Large intestine (tissue), 3 donors: Measurements from ENCODE around the gene SVOP. TPM values are rescaled to one million over a fixed set of nuclear protein-coding genes. Genes with fewer than 3 reads are reported as not detected.
"Not testable (repeated sequence)": the region's sequence is repeated elsewhere in the genome, so short reads cannot be mapped to it uniquely, and the experiment has no call there.

Experiments used
- DNase-seq, 2 donors: peaks; one replicate each; pipeline versions ENCODE4 v3.0.0 to v3.0.0-alpha.2; 2013
- H3K27ac ChIP-seq: one replicate; pipeline ENCODE4 v1.5.1; 2013; ENCODE audit warnings: low read length
- H3K27me3 ChIP-seq: 2 replicates; pipeline ENCODE4 v1.6.1; 2013; ENCODE audit warnings: low read length; ENCODE audit not compliant: control insufficient read depth, insufficient read depth
- H3K36me3 ChIP-seq: 2 replicates; pipeline ENCODE4 v1.6.1; 2013; ENCODE audit warnings: low read length; ENCODE audit not compliant: control insufficient read depth, insufficient read depth
- H3K4me1 ChIP-seq: one replicate; pipeline ENCODE4 v1.6.1; 2013; ENCODE audit warnings: low read length; ENCODE audit not compliant: control insufficient read depth, insufficient read depth
- H3K4me3 ChIP-seq: one replicate; pipeline ENCODE4 v1.5.1; 2013; ENCODE audit warnings: low read length
- H3K9me3 ChIP-seq: one replicate; pipeline ENCODE4 v1.6.1; 2013; ENCODE audit warnings: mild to moderate bottlenecking, low read depth, low read length, moderate library complexity; ENCODE audit not compliant: control insufficient read depth
- WGBS: methylation state at CpG from one replicate; pipeline ENCODE4 v1.1.5; 2013; ENCODE audit warnings: low lambda C conversion rate; ENCODE audit not compliant: insufficient coverage; 5-methylcytosine and 5-hydroxymethylcytosine counted together
- polyA plus RNA-seq: library from polyadenylated mRNA; unstranded; fragments of 120-200 nt; gene quantifications from one replicate; pipeline ENCODE4 v1.2.1, GENCODE V29; 2013

SVOP gene
- polyA plus RNA-seq, 1 donor = 2.1 TPM

GRCh38 chr12:109029411-109029810 is 8.5 kb upstream of the SVOP start:
- peak in 1 of 2 donors; percentile 33 for DNase-seq
- WGBS = 0% methylated on average over 1 of the region's 2 CpGs
- H3K4me1 ChIP-seq = no peaks in the 10 kb centered on the region
- H3K36me3 ChIP-seq = no peaks in the 10 kb centered on the region
- no peaks in the 10 kb centered on the region for H3K9me3 ChIP-seq
- H3K27me3 ChIP-seq = no peaks in the 10 kb centered on the region
- no peak overlapping the region for H3K4me3 ChIP-seq
- H3K27ac ChIP-seq = no peak overlapping the region

GRCh38 chr12:109028624-109029023 is 7.8 kb upstream of the SVOP start:
- not testable (repeated sequence) for DNase-seq, H3K27ac ChIP-seq, H3K4me1 ChIP-seq, H3K4me3 ChIP-seq, H3K9me3 ChIP-seq, H3K27me3 ChIP-seq, H3K36me3 ChIP-seq
- no CpG with 5 or more reads among the region's 3 CpGs for WGBS

GRCh38 chr12:109027767-109028166 is 6.9 kb upstream of the SVOP start:
- no peak overlapping the region for H3K4me3 ChIP-seq
- no peak for DNase-seq
- no CpG with 5 or more reads among the region's 1 CpG for WGBS

GRCh38 chr12:109020146-109020795 is 597 bp downstream of the SVOP start:
- DNase-seq = no peak
- no peak overlapping the region for H3K27ac ChIP-seq
- WGBS = 30% methylated on average over 2 of the region's 7 CpGs

More at GRCh38 chr12:109027767-109028166, 6.9 kb upstream of the SVOP start:
- H3K4me1 ChIP-seq = no peaks in the 10 kb centered on the region
- H3K27ac ChIP-seq = no peak overlapping the region
- H3K36me3 ChIP-seq = no peaks in the 10 kb centered on the region
- no peaks in the 10 kb centered on the region for H3K27me3 ChIP-seq
- no peaks in the 10 kb centered on the region for H3K9me3 ChIP-seq

GRCh38 chr12:109018296-109018695 is 2.6 kb downstream of the SVOP start:
- Histone ChIP-seq H3K27me3 (no peaks in the 10 kb centered on the region), H3K9me3 (no peaks in the 10 kb centered on the region), H3K4me3 (no peak overlapping the region), H3K4me1 (no peaks in the 10 kb centered on the region), H3K36me3 (no peaks in the 10 kb centered on the region), H3K27ac (no peak overlapping the region)
- WGBS = no CpG with 5 or more reads among the region's 4 CpGs
- peak; percentile 14 to 44 for DNase-seq

More at GRCh38 chr12:109020146-109020795, 597 bp downstream of the SVOP start:
- no peaks in the 10 kb centered on the region for H3K9me3 ChIP-seq
- H3K27me3 ChIP-seq = no peaks in the 10 kb centered on the region
- no peak overlapping the region for H3K4me3 ChIP-seq
- no peaks in the 10 kb centered on the region for H3K4me1 ChIP-seq
- H3K36me3 ChIP-seq = no peaks in the 10 kb centered on the region

GRCh38 chr12:109016978-109017377 is 3.9 kb downstream of the SVOP start:
- no peak for DNase-seq
- Histone ChIP-seq H3K9me3 (no peaks in the 10 kb centered on the region), H3K36me3 (no peaks in the 10 kb centered on the region), H3K27ac (no peak overlapping the region), H3K4me1 (no peaks in the 10 kb centered on the region), H3K27me3 (no peaks in the 10 kb centered on the region), H3K4me3 (no peak overlapping the region)
- WGBS = no CpG with 5 or more reads among the region's 6 CpGs

GRCh38 chr12:109016016-109016415 is 4.9 kb downstream of the SVOP start:
- no peaks in the 10 kb centered on the region for H3K36me3 ChIP-seq
- no peaks in the 10 kb centered on the region for H3K4me1 ChIP-seq
- WGBS = 100% methylated on average over 1 of the region's 8 CpGs
- no peaks in the 10 kb centered on the region for H3K9me3 ChIP-seq
- H3K27me3 ChIP-seq = no peaks in the 10 kb centered on the region
- no peak overlapping the region for H3K27ac ChIP-seq
- no peak overlapping the region for H3K4me3 ChIP-seq
- no peak for DNase-seq

- DNase-seq = no peak
- no peaks in the 10 kb centered on the region for H3K4me1 ChIP-seq
- 80% methylated on average over 1 of the region's 6 CpGs for WGBS
- no peaks in the 10 kb centered on the region for H3K9me3 ChIP-seq
- H3K27ac ChIP-seq = no peak overlapping the region
- no peak overlapping the region for H3K4me3 ChIP-seq
- no peaks in the 10 kb centered on the region for H3K36me3 ChIP-seq
- H3K27me3 ChIP-seq = no peaks in the 10 kb centered on the region
Measured at GRCh38 chr12:109014984-109015765, 5.7 kb downstream of the SVOP start.

- Histone ChIP-seq H3K36me3 (no peaks in the 10 kb centered on the region), H3K27ac (no peak overlapping the region), H3K4me3 (no peak overlapping the region), H3K27me3 (no peaks in the 10 kb centered on the region), H3K4me1 (no peaks in the 10 kb centered on the region), H3K9me3 (no peaks in the 10 kb centered on the region)
- WGBS = no CpG with 5 or more reads among the region's 2 CpGs
- no peak for DNase-seq
Measured at GRCh38 chr12:109010259-109010658, 10.6 kb downstream of the SVOP start.

GRCh38 chr12:109009766-109010165 is 11.1 kb downstream of the SVOP start:
- Histone ChIP-seq H3K4me1 (no peaks in the 10 kb centered on the region), H3K9me3 (no peaks in the 10 kb centered on the region), H3K27me3 (no peaks in the 10 kb centered on the region), H3K36me3 (no peaks in the 10 kb centered on the region), H3K27ac (no peak overlapping the region), H3K4me3 (no peak overlapping the region)
- WGBS = no CpG with 5 or more reads among the region's 1 CpG
- no peak for DNase-seq
